GM23338 (cell line): ENCODE data around the gene BARX2. TPM values are rescaled to one million over a fixed set of nuclear protein-coding genes. Genes with fewer than 3 reads are reported as not detected.

Experiments used
- ATAC-seq: fragments of 200-7000 bp; cut with Tn5 transposase; 3 replicates; pipeline ENCODE4 v1.9.1; 2020
- DNase-seq: peaks from one replicate; pipeline ENCODE4 v3.0.0-alpha.2; 2015; ENCODE audit warnings: low spot score
- H2AFZ ChIP-seq: fragments of 200-600 bp; sonication (generic); 2 replicates; pipeline ENCODE4 v1.8.0; 2016; ENCODE audit warnings: antibody characterized with exemption, mild to moderate bottlenecking, moderate library complexity
- H3F3A ChIP-seq: fragments of 200-600 bp; sonication (generic); replicated peaks from 2 replicates; pipeline ENCODE4 v1.8.0; 2017; ENCODE audit warnings: antibody characterized with exemption, mixed run types, low read depth
- H3K27ac ChIP-seq: fragments of 200-600 bp; sonication (generic); 2 replicates; pipeline ENCODE4 v1.6.1; 2016; ENCODE audit warnings: low read depth
- H3K27me3 ChIP-seq: fragments of 200-600 bp; sonication (generic); 2 replicates; pipeline ENCODE4 v1.8.0; 2016; ENCODE audit warnings: mild to moderate bottlenecking, mixed run types, moderate library complexity; ENCODE audit not compliant: insufficient read depth
- H3K36me3 ChIP-seq: fragments of 200-600 bp; sonication (generic); 2 replicates; pipeline ENCODE4 v1.8.0; 2016; ENCODE audit warnings: mild to moderate bottlenecking; ENCODE audit not compliant: insufficient read depth
- H3K4me1 ChIP-seq: fragments of 200-600 bp; sonication (generic); 2 replicates; pipeline ENCODE4 v1.8.0; 2016; ENCODE audit warnings: mild to moderate bottlenecking, moderate library complexity; ENCODE audit not compliant: insufficient read depth
- H3K4me2 ChIP-seq: fragments of 200-600 bp; sonication (generic); 2 replicates; pipeline ENCODE4 v1.7.1; 2017; ENCODE audit warnings: mixed run types
- H3K4me3 ChIP-seq: fragments of 200-600 bp; sonication (generic); 2 replicates; pipeline ENCODE4 v1.6.1; 2016; ENCODE audit warnings: mixed run types
- H3K79me2 ChIP-seq: fragments of 200-600 bp; sonication (generic); replicated peaks from 2 replicates; pipeline ENCODE4 v1.8.0; 2017; ENCODE audit warnings: mild to moderate bottlenecking; ENCODE audit not compliant: insufficient read depth
- H3K9me2 ChIP-seq: fragments of 200-600 bp; sonication (generic); 2 replicates; pipeline ENCODE4 v1.8.0; 2017; ENCODE audit not compliant: insufficient read depth
- H4K20me1 ChIP-seq: fragments of 200-600 bp; sonication (generic); replicated peaks from 2 replicates; pipeline ENCODE4 v1.8.0; 2017; ENCODE audit warnings: mild to moderate bottlenecking; ENCODE audit not compliant: insufficient read depth
- H3K27ac Mint-ChIP-seq: 2 replicates; pipeline ENCODE4 v1.8.0; 2020; ENCODE audit warnings: inconsistent platforms, mild to moderate bottlenecking, moderate library complexity, mixed read lengths
- H3K27me3 Mint-ChIP-seq: 3 replicates; pipeline ENCODE4 v1.8.0; 2022; ENCODE audit warnings: low read depth, mild to moderate bottlenecking, moderate library complexity, mixed read lengths, inconsistent platforms; ENCODE audit not compliant: insufficient read depth, poor library complexity
- H3K36me3 Mint-ChIP-seq: 3 replicates; pipeline ENCODE4 v1.8.0; 2021; ENCODE audit warnings: low read depth, mild to moderate bottlenecking, inconsistent platforms, moderate library complexity, mixed read lengths
- H3K4me1 Mint-ChIP-seq: 3 replicates; pipeline ENCODE4 v1.8.0; 2020; ENCODE audit warnings: mild to moderate bottlenecking, inconsistent platforms, mixed read lengths
- H3K4me3 Mint-ChIP-seq: 3 replicates; pipeline ENCODE4 v1.8.0; 2021; ENCODE audit warnings: moderate library complexity, mild to moderate bottlenecking, inconsistent platforms, mixed read lengths
- H3K9me3 Mint-ChIP-seq: 3 replicates; pipeline ENCODE4 v1.8.0; 2020; ENCODE audit warnings: moderate library complexity, mild to moderate bottlenecking, inconsistent platforms, mixed read lengths
- CREB1 ChIP-seq: fragments of 250-450 bp; sonication (Bioruptor Pico); IDR thresholded peaks from 2 replicates; pipeline ENCODE4 v1.5.0; 2020; ENCODE audit warnings: low read depth, mild to moderate bottlenecking, moderate library complexity
- CTCF ChIP-seq, 2 experiments: fragments of 200-600 bp in 1 of 2; sonication (generic) in 1 of 2; conservative IDR thresholded peaks; 2 replicates each; pipeline versions ENCODE4 v1.5.1 to v1.6.1; 2016 to 2017; ENCODE audit warnings: antibody characterized with exemption in 2 of 2, low read depth in 2 of 2, mild to moderate bottlenecking in 2 of 2, moderate library complexity in 1 of 2
- EZH2 ChIP-seq: fragments of 200-600 bp; sonication (generic); IDR thresholded peaks from one replicate; pipeline ENCODE4 v1.8.0; 2017; ENCODE audit warnings: antibody characterized with exemption, mild to moderate bottlenecking, low read depth; ENCODE audit not compliant: unreplicated experiment
- JUNB ChIP-seq: IDR thresholded peaks from one replicate; pipeline ENCODE4 v1.6.1; 2016; ENCODE audit warnings: antibody characterized with exemption; ENCODE audit not compliant: unreplicated experiment
- STAT1 ChIP-seq: IDR thresholded peaks from one replicate; pipeline ENCODE4 v1.6.1; 2016; ENCODE audit warnings: antibody characterized with exemption; ENCODE audit not compliant: unreplicated experiment
- ZNF114 ChIP-seq: fragments of 250-450 bp; sonication (Bioruptor Pico); IDR thresholded peaks from 2 replicates; pipeline ENCODE4 v1.5.0; 2020; ENCODE audit warnings: mild to moderate bottlenecking, moderate library complexity
- polyA plus RNA-seq: library from polyadenylated mRNA; unstranded; fragments of >200 nt; fragmentation: Nextera tagmentation; extraction: Ambion mirVana; gene quantifications from 2 replicates; pipeline ENCODE4 v1.2.1, GENCODE V29; 2016
- total RNA-seq: library from RNA; depleted of rRNA; stranded (reverse); fragments of >200 nt; shearing (Covaris generic); gene quantifications from 2 replicates; pipeline ENCODE4 v1.2.3, GENCODE V29; 2014
- TF ChIP-seq, protein P1 (sequence below): fragments of 250-450 bp; sonication (Bioruptor Pico); IDR thresholded peaks from 2 replicates; pipeline ENCODE4 v1.5.0; 2020; ENCODE audit warnings: mild to moderate bottlenecking, moderate library complexity

The BARX2 gene
- total and polyA plus RNA-seq, 2 experiments from 2014 or later: not detected

- Histone ChIP-seq H3K27me3 (no peaks in the 10 kb centered on the region), H3K4me1 (no peaks in the 10 kb centered on the region), H2AFZ (no peak overlapping the region), H4K20me1 (no peaks in the 10 kb centered on the region), H3K4me3 (no peak overlapping the region), H3K36me3 (no peaks in the 10 kb centered on the region), H3K4me2 (no peak overlapping the region), H3K27ac (no peak overlapping the region), H3K79me2 (no peaks in the 10 kb centered on the region), H3K9me2 (no peaks in the 10 kb centered on the region), H3F3A (no peaks in the 10 kb centered on the region)
- H3K27me3 Mint-ChIP-seq: no peaks in the 10 kb centered on the region
- no peak for DNase-seq
- no peak overlapping the region for H3K4me3 Mint-ChIP-seq
- H3K27ac Mint-ChIP-seq: no peak overlapping the region
- no peaks in the 10 kb centered on the region for H3K4me1 Mint-ChIP-seq
- H3K9me3 Mint-ChIP-seq: no peaks in the 10 kb centered on the region
- no peak for ATAC-seq
- TF ChIP-seq JUNB: no peak
- H3K36me3 Mint-ChIP-seq: no peaks in the 10 kb centered on the region
These were observed 15.9 kb upstream of the BARX2 start for GRCh38 chr11:129359748-129360147.

DNA sequence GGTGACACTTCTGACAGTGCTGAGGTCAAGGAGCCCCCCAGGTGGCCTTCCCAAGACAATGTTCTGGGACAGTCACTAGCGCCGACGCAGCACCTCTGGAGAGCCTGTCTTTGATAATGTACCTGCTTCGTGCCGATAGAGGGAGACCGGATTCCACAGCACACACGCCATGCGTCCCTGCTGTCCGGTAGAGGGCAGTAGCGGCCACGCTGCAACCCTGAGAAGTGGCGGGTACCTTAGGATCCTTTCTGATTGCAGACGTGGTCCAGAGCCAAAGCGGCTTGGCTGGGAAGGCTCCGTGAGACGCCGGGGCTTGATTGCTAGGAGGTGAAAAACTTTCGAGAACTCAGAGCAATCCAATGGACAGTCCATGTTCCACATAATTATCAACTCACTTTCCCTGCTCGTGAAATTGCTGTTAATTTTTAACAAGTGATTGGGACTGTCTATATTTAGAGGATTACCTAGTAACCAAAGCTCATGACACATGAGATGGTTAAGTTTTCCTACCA, 11.4 kb upstream of the BARX2 start:
- ATAC-seq (peak; percentile 100), DNase-seq (peak; percentile 95)
- Histone ChIP-seq H3K4me3 (no peak overlapping the region), H3K27ac (no peak overlapping the region), H4K20me1 (no peaks in the 10 kb centered on the region), H3K27me3 (peaks cover 41% of the 10 kb centered on the region), H3K4me2 (no peak overlapping the region), H3F3A (no peaks in the 10 kb centered on the region), H3K9me2 (no peaks in the 10 kb centered on the region), H3K79me2 (no peaks in the 10 kb centered on the region), H2AFZ (no peak overlapping the region), H3K4me1 (no peaks in the 10 kb centered on the region), H3K36me3 (no peaks in the 10 kb centered on the region)
- no peak overlapping the region for H3K4me3 Mint-ChIP-seq
- H3K36me3 Mint-ChIP-seq: no peaks in the 10 kb centered on the region
- peak; percentile 99 to 100 for TF ChIP-seq CTCF (conservative IDR thresholded peaks at IDR 0.05; ENCODE audit: low read depth in 2 of 2)
- TF ChIP-seq CREB1 (CRISPR knock-in tag): peak; percentile 68; the same call in 1 of the 2 replicates
- no peak for TF ChIP-seq STAT1
- H3K4me1 Mint-ChIP-seq: no peaks in the 10 kb centered on the region
- H3K27ac Mint-ChIP-seq: no peak overlapping the region
- peaks cover 4% of the 10 kb centered on the region for H3K27me3 Mint-ChIP-seq
- no peaks in the 10 kb centered on the region for H3K9me3 Mint-ChIP-seq

DNA sequence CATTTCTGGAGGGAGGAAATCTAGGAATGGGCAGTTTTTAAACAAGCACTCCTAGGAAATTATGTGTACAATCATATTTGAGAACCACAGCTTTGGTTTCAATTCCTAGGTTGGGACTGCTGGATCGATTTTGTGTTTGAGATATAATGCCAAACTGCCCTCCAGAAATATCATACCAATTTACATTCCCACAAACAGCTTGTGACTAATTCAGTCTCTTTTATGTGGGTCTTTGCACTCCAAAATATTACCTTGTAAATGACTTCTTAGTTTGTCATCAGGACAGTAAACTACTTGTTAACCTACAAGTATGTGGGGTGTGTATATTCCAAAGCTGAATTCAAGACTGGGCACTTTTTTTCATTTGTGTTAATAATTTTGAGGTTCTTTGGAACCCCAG, 9.8 kb upstream of the BARX2 start:
- Mint-ChIP-seq H3K9me3 (no peaks in the 10 kb centered on the region), H3K27me3 (peaks cover 21% of the 10 kb centered on the region), H3K4me1 (no peaks in the 10 kb centered on the region), H3K4me3 (no peak overlapping the region), H3K36me3 (no peaks in the 10 kb centered on the region), H3K27ac (no peak overlapping the region)
- Histone ChIP-seq H3K27ac (no peak overlapping the region), H3K27me3 (peaks cover 57% of the 10 kb centered on the region), H3K9me2 (no peaks in the 10 kb centered on the region), H4K20me1 (no peaks in the 10 kb centered on the region), H3K4me1 (no peaks in the 10 kb centered on the region), H3F3A (no peaks in the 10 kb centered on the region), H3K4me2 (no peak overlapping the region), H3K36me3 (no peaks in the 10 kb centered on the region), H2AFZ (no peak overlapping the region), H3K4me3 (no peak overlapping the region), H3K79me2 (no peaks in the 10 kb centered on the region)
- DNase-seq (no peak), ATAC-seq (no peak)
- TF ChIP-seq STAT1: no peak
- TF ChIP-seq EZH2: no peak
- TF ChIP-seq ZNF114 (CRISPR knock-in tag): no peak
- TF ChIP-seq, protein P1, sequence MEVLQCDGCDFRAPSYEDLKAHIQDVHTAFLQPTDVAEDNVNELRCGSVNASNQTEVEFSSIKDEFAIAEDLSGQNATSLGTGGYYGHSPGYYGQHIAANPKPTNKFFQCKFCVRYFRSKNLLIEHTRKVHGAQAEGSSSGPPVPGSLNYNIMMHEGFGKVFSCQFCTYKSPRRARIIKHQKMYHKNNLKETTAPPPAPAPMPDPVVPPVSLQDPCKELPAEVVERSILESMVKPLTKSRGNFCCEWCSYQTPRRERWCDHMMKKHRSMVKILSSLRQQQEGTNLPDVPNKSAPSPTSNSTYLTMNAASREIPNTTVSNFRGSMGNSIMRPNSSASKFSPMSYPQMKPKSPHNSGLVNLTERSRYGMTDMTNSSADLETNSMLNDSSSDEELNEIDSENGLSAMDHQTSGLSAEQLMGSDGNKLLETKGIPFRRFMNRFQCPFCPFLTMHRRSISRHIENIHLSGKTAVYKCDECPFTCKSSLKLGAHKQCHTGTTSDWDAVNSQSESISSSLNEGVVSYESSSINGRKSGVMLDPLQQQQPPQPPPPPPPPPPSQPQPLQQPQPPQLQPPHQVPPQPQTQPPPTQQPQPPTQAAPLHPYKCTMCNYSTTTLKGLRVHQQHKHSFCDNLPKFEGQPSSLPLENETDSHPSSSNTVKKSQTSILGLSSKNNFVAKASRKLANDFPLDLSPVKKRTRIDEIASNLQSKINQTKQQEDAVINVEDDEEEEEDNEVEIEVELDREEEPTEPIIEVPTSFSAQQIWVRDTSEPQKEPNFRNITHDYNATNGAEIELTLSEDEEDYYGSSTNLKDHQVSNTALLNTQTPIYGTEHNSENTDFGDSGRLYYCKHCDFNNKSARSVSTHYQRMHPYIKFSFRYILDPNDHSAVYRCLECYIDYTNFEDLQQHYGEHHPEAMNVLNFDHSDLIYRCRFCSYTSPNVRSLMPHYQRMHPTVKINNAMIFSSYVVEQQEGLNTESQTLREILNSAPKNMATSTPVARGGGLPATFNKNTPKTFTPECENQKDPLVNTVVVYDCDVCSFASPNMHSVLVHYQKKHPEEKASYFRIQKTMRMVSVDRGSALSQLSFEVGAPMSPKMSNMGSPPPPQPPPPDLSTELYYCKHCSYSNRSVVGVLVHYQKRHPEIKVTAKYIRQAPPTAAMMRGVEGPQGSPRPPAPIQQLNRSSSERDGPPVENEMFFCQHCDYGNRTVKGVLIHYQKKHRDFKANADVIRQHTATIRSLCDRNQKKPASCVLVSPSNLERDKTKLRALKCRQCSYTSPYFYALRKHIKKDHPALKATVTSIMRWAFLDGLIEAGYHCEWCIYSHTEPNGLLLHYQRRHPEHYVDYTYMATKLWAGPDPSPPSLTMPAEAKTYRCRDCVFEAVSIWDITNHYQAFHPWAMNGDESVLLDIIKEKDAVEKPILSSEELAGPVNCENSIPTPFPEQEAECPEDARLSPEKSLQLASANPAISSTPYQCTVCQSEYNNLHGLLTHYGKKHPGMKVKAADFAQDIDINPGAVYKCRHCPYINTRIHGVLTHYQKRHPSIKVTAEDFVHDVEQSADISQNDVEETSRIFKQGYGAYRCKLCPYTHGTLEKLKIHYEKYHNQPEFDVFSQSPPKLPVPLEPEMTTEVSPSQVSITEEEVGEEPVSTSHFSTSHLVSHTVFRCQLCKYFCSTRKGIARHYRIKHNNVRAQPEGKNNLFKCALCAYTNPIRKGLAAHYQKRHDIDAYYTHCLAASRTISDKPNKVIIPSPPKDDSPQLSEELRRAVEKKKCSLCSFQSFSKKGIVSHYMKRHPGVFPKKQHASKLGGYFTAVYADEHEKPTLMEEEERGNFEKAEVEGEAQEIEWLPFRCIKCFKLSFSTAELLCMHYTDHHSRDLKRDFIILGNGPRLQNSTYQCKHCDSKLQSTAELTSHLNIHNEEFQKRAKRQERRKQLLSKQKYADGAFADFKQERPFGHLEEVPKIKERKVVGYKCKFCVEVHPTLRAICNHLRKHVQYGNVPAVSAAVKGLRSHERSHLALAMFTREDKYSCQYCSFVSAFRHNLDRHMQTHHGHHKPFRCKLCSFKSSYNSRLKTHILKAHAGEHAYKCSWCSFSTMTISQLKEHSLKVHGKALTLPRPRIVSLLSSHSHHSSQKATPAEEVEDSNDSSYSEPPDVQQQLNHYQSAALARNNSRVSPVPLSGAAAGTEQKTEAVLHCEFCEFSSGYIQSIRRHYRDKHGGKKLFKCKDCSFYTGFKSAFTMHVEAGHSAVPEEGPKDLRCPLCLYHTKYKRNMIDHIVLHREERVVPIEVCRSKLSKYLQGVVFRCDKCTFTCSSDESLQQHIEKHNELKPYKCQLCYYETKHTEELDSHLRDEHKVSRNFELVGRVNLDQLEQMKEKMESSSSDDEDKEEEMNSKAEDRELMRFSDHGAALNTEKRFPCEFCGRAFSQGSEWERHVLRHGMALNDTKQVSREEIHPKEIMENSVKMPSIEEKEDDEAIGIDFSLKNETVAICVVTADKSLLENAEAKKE: no peak
